HG02763 (cell line): ENCODE results near the gene CTNNA2.

ENCODE experiments used
- ATAC-seq: cut with Tn5 transposase; IDR thresholded peaks from one replicate; pipeline ENCODE4 v1.9.1; 2021; ENCODE audit warnings: mild to moderate bottlenecking, moderate library complexity; ENCODE audit not compliant: unreplicated experiment

Gene CTNNA2

GRCh38 chr2:80591233-80591632 lies 1078.4 kb downstream of the CTNNA2 start:
- no peak for ATAC-seq

GRCh38 chr2:80592106-80592505 lies 1079.3 kb downstream of the CTNNA2 start:
- no peak for ATAC-seq

- ATAC-seq: no peak
These were observed 1097.3 kb downstream of the CTNNA2 start for GRCh38 chr2:80610108-80610507.

GRCh38 chr2:80621656-80622055 lies 1108.8 kb downstream of the CTNNA2 start:
- ATAC-seq: no peak

GRCh38 chr2:80624062-80624461 lies 1111.2 kb downstream of the CTNNA2 start:
- no peak for ATAC-seq

- no peak for ATAC-seq
These were observed 1121.7 kb downstream of the CTNNA2 start for GRCh38 chr2:80634590-80634989.

- ATAC-seq: no peak
These were observed 1125.9 kb downstream of the CTNNA2 start for GRCh38 chr2:80638783-80639182.

GRCh38 chr2:80642465-80642864 lies 1129.6 kb downstream of the CTNNA2 start:
- no peak for ATAC-seq

GRCh38 chr2:80643598-80643997 lies 1130.7 kb downstream of the CTNNA2 start:
- ATAC-seq: no peak

- ATAC-seq: no peak
These were observed 1138.6 kb downstream of the CTNNA2 start for GRCh38 chr2:80651435-80651834.

- ATAC-seq: no peak
These were observed 1142.4 kb downstream of the CTNNA2 start for GRCh38 chr2:80655265-80655664.

GRCh38 chr2:80670763-80671162 lies 1157.9 kb downstream of the CTNNA2 start:
- ATAC-seq: no peak

GRCh38 chr2:80687524-80687923 lies 1174.7 kb downstream of the CTNNA2 start:
- no peak for ATAC-seq

GRCh38 chr2:80689106-80689505 lies 1176.3 kb downstream of the CTNNA2 start:
- ATAC-seq: no peak
